LNCAP (cell line): ENCODE data around the gene KCNMA1.
A peak's percentile ranks its signal among the peaks of the same experiment; 100 is the strongest.

ENCODE experiments used
- CTCF ChIP-seq: fragments of 450-650 bp; IDR thresholded peaks from 2 replicates; pipeline ENCODE4 v1.5.1; 2017; ENCODE audit warnings: mild to moderate bottlenecking

The KCNMA1 gene

GRCh38 chr10:77118603-77119282 lies 518.9 kb downstream of the KCNMA1 start:
- no peak for TF ChIP-seq CTCF

DNA sequence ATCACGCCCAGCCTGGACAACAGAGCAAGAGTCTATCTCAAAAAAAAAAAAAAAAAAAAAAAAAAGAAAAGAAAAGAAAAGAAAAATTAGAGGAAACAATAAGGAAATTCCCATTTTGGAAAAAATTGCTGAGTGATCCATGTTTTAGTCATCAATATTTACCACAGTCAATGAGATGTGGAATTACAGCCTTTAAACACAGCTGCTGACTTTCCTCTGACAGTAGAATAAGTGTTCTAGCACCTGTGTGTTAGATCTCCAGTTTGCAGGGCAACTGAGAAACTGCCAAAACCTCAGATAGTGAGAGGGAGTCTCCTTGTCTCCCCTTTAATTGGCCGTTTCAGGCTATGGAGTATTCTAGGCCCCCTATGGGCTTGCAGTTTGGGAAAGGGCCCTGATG lies 520.1 kb downstream of the KCNMA1 start:
- no peak for TF ChIP-seq CTCF

- no peak for TF ChIP-seq CTCF
Observed at GRCh38 chr10:77116904-77117303, 520.7 kb downstream of the KCNMA1 start.

- TF ChIP-seq CTCF, result no peak
Observed at GRCh38 chr10:77114181-77114821, 523.3 kb downstream of the KCNMA1 start.

- TF ChIP-seq CTCF, result peak; percentile 86
Observed at GRCh38 chr10:77111611-77112550, 525.7 kb downstream of the KCNMA1 start.

- no peak for TF ChIP-seq CTCF
Observed at GRCh38 chr10:77110757-77111156, 526.9 kb downstream of the KCNMA1 start.

- no peak for TF ChIP-seq CTCF
Observed at GRCh38 chr10:77109351-77109994, 528.1 kb downstream of the KCNMA1 start.
